Fibroblast of peridontal ligament (primary cell): Measurements from ENCODE around the gene PARP12.

Experiments used
- DNase-seq: peaks from one replicate; pipeline ENCODE4 v3.0.0-alpha.2; 2010; ENCODE audit errors: extremely low read depth

The PARP12 gene

DNA sequence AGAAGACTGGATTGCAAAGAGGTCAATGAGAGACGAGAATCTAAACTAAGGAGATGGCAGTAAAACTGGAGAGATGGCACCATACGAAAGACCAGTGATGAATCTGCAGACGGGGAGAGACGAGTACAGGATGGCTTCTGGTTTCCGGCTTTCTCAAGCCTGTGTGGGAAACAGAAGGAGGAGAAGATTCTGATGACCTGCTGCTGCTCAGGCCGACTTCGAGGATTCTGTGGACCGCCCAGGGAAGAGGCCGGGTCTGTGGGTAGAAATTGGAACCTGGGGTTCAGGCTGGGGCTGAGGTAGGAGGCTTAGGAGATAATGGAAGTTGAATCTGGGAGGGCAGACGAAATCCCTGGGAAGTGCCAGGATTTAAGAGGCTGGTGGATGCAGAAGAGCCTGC, 48.6 kb downstream of the PARP12 start:
- no peak for DNase-seq

DNA sequence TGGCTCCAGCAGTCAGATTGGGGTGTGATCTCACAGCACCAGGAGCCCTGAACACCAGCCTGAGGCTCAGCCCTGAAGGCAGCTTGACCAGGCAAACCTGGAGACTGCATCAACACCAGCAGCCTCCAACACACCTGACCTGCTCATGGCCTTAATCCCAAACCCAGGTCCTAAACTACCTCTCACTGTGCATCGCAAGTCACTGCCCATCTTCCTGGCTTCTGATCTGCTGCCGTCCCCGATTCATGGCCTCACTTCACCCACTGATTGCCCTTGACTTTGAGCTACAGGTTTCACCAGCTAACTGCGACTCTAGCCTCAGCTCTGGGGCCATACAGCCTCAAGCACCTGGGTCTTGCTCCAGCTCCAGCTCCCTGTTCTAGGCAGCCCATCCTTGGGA, 49.1 kb downstream of the PARP12 start:
- no peak for DNase-seq

GRCh38 chr7:140010194-140010895, 52.4 kb downstream of the PARP12 start:
- DNase-seq, result no peak

DNA sequence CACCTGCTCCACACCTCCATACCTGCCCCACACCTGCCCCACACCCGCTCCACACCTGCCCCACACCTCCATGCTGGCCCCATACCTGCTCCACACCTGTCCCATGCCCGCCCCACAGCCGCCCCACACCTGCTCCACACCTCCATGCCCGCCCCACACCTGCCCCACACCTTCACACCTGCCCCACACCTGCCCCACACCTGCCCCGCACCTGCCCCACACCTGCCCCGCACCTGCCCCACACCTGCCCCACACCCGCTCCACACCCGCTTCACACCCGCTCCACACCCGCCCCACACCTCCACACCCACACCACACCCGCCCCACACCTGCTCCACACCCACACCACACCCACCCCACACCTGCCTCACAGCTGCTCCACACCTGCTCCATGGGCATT, 53.0 kb downstream of the PARP12 start:
- DNase-seq, result no peak

DNA sequence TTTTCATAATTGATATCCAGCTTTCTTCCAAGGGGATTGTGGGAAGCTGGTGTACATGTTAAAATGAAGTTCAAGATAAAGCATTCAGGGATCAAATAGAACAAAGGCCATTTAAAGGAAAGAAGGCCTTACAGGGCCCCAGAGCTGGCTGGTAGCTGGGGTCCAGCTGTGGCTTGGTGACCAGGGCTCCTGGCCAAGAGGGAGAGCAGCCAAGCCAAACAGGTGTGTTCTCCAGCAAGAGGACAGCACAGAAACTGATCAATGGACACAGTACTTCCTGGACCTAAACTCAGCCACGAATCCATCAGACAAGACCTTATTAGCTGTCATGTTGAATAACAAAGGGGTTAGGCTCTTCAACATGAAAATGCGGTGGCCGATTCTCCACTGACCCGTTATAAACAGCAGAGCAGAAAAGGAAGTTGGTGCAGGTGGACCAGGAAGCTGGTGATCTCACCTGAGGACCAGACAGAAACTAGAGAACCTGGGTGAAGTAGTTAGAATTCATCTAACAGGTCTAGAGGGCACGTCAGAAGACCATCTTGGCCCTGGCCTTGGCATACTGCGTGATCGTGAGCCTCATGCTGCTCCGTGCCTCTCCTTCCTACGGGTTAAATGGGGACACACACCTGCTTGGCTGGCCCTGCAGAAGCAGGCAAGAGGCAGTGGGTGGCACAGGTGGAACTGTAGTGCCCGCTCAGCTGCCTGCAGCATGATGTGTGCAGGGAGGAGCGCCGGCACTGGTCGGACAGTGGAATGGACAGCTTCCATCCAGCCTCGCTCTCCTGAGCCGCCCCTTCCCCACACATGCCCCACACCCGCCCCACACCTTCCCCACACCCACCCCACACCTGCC, 53.8 kb downstream of the PARP12 start:
- no peak for DNase-seq

DNA sequence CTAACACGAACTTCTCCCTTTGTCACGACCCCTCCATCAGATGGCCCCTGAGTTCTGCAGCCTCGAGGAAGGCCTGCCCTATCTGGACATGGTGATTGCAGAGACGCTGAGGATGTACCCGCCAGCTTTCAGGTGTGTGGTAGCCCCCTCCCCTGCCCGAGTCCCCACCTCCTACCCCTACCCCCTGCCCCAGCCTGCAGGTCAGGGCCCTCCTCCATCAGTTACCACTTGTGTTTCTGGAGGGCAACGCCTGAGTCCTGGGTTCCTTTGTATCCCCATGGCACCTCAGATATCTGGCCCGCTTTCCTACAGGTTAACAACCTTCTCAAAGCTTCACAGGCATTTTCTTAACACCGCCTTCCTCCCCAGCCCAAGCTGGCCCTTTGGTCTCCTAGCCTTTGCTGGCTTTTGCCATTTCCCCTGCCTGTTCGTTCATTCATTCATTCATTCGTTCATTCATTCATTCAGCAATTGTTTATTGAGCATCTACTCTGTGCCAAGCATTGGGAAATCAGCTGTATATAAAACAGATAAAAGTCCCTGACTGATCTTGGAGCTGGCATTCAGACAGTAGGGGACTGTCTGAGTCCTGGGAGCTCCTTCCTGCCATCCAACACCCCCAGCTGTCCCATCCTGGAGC, 55.6 kb downstream of the PARP12 start:
- no peak for DNase-seq

GRCh38 chr7:140006600-140006999, 56.2 kb downstream of the PARP12 start:
- no peak for DNase-seq

- no peak for DNase-seq
Observed at GRCh38 chr7:140005754-140006503, 56.8 kb downstream of the PARP12 start.

DNA sequence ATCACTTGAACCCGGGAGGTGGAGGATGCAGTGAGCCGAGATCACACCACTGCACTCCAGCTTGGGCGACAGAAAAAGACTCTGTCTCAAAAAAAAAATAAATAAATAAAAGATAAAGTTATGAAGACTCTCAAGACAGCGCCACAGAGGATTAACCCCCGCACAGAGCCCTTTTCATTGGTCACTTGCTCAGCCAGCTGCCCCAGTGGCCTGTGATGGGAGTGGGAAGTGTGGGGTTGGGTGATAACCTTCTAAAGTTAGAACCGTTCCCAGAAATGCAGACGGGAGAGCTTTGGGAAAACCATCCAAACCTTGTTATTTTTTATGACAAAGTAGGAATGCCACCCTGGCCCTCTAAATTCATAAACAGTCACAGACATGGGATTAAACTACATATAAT, 57.4 kb downstream of the PARP12 start:
- DNase-seq, result no peak

GRCh38 chr7:140004672-140005071, 58.1 kb downstream of the PARP12 start:
- no peak for DNase-seq

GRCh38 chr7:140003913-140004382, 58.8 kb downstream of the PARP12 start:
- DNase-seq, result peak; percentile 81

DNA sequence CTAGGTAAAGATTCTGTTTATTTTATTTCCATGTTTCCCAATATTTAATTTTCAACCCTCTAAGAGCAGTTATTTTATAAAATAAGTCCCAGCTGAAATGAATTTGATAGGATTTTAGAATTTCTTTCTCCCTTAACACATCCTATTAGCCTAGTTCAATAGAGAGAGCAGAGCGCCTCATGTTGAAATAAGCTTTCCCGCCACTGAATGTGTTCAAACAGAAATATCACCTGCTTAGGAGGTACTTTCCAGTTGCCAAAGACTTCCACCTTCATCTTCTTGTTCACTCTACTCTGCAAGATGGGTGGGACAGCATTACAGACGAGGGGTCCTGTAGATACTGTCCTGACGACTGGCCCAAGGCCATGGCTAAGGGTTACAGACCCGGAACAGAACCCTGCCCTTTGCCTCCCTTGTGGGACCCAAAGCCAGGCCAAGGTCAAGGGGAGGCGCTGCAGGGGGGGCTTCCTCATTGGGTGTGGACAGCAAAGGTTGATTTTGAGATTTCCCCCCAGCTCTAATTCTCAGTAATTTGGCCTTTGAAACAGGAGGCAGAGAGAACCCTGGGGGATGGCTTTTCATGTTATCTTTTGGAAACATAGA, 62.0 kb downstream of the PARP12 start:
- DNase-seq, result no peak

- no peak for DNase-seq
Observed at GRCh38 chr7:139999516-139999915, 63.2 kb downstream of the PARP12 start.

GRCh38 chr7:139998572-139998971, 64.2 kb downstream of the PARP12 start:
- no peak for DNase-seq

GRCh38 chr7:139995017-139995915, 67.5 kb downstream of the PARP12 start:
- DNase-seq, result peak; percentile 67

DNA sequence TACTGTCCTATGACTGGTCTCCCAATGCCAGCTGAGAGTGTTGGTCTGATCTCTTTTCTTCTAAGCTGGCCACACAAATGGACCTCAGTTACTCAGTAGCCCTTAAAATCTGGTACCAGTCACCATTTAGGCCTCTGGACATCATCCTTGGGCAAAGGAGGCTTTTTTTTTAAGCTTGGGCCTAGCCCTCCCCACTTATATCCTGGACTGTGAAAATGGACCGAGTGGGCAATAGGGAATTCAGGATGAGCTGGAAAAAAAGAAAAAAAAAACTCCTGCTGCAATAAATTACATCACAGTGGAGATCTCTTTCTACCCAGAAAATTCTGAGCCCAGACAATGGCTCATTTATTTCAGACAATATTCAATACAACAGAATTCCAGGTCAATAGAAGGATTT, 68.4 kb downstream of the PARP12 start:
- no peak for DNase-seq

DNA sequence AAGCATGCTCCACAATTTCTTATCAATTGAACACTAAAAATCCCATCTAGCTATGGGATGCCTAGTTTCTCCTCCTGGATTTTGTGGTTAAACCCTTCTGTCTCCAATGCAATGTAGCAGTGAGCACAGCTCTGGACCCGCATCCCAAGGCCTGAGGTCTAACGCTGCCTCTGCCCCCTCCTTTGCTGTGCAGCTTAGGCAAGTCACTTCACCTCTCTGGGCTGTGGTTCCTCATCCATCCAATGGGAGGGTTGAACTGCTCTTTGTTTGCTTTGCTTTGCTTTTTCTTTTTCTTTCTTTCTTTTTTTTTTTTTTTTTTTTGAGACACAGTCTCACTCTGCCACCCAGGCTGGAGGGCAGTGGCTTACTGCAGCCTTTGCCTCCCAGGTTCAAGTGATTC, 69.2 kb downstream of the PARP12 start:
- DNase-seq, result no peak

DNA sequence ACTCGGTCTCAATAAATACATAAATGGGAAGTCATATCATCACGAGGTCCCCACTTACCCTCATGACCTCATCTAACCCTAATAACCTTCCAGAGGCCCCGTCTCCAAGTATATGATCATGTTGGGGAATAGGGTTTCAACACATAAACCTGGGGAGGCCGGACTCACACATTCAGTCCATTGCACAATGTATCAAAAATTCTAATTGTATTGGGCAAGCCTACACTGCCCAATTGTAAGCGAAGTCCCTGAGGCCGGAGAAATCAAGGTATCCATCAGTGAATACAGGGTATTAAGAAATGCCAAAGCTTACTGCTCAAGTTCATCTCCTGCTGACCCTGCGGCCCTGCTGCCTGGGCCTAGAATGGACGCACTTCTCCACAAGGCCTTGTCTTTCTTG, 69.6 kb downstream of the PARP12 start:
- DNase-seq, result no peak

GRCh38 chr7:139992353-139993044, 70.3 kb downstream of the PARP12 start:
- no peak for DNase-seq

GRCh38 chr7:139991911-139992310, 70.8 kb downstream of the PARP12 start:
- no peak for DNase-seq
